ENCODE measurements around the gene FHDC1.

Gene FHDC1

GRCh38 chr4:153028535-153028934 is 92.4 kb downstream of the FHDC1 start:
- TF ChIP-seq CTCF (IDR thresholded peaks at IDR 0.05; ENCODE audit: control insufficient read depth, insufficient read depth, low read depth, low read length, missing control alignments): no peak
- H3K4me3 ChIP-seq (ENCODE audit: control insufficient read depth, low read depth, low read length): no peak overlapping the region
- no peak for DNase-seq (ENCODE audit: low read depth)

All from AG09309 (cell line).